ENCODE measurements around the gene NPIPA2.
"Not testable (repeated sequence)": the region's sequence is repeated elsewhere in the genome, so short reads cannot be mapped to it uniquely, and the experiment has no call there.

NPIPA2 gene

GRCh38 chr16:14742273-14743128, at the start of gene NPIPA2:
Gene NPIPA2 (plus strand): TSS chr16:14742533. CDS start chr16:14748066, 5,533 bp downstream.
- not testable (repeated sequence) for H3K9me3 ChIP-seq (ENCODE audit: control insufficient read depth, insufficient read depth, low read depth, low read length); H3K36me3 ChIP-seq (ENCODE audit: control insufficient read depth, insufficient read depth, low read length); H3K4me1 ChIP-seq (ENCODE audit: control insufficient read depth, insufficient read depth, low read length); H3K27me3 ChIP-seq (ENCODE audit: control insufficient read depth, insufficient read depth, low read length); H3K27ac ChIP-seq (ENCODE audit: low read depth, low read length); H3K4me3 ChIP-seq (ENCODE audit: low read depth, low read length); H3K9ac ChIP-seq (ENCODE audit: low read length)

GRCh38 chr16:14694129-14694528, 48.2 kb upstream of the NPIPA2 start, which contains the start of gene PLA2G10:
Gene PLA2G10 (minus strand): TSS chr16:14694308. CDS start chr16:14694229, 79 bp downstream.
- not testable (repeated sequence) for H3K9ac ChIP-seq (ENCODE audit: low read length); H3K36me3 ChIP-seq (ENCODE audit: control insufficient read depth, insufficient read depth, low read length); H3K27ac ChIP-seq (ENCODE audit: low read depth, low read length); H3K4me1 ChIP-seq (ENCODE audit: control insufficient read depth, insufficient read depth, low read length); H3K27me3 ChIP-seq (ENCODE audit: control insufficient read depth, insufficient read depth, low read length); H3K4me3 ChIP-seq (ENCODE audit: low read depth, low read length); H3K9me3 ChIP-seq (ENCODE audit: control insufficient read depth, insufficient read depth, low read depth, low read length)

GRCh38 chr16:14701859-14702258, 40.5 kb upstream of the NPIPA2 start:
- not testable (repeated sequence) for H3K4me3 ChIP-seq (ENCODE audit: low read depth, low read length); H3K9ac ChIP-seq (ENCODE audit: low read length); H3K36me3 ChIP-seq (ENCODE audit: control insufficient read depth, insufficient read depth, low read length); H3K27ac ChIP-seq (ENCODE audit: low read depth, low read length); H3K9me3 ChIP-seq (ENCODE audit: control insufficient read depth, insufficient read depth, low read depth, low read length); H3K4me1 ChIP-seq (ENCODE audit: control insufficient read depth, insufficient read depth, low read length); H3K27me3 ChIP-seq (ENCODE audit: control insufficient read depth, insufficient read depth, low read length)

- H3K4me1 ChIP-seq (ENCODE audit: control insufficient read depth, insufficient read depth, low read length); H3K27me3 ChIP-seq (ENCODE audit: control insufficient read depth, insufficient read depth, low read length); H3K9ac ChIP-seq (ENCODE audit: low read length); H3K27ac ChIP-seq (ENCODE audit: low read depth, low read length); H3K4me3 ChIP-seq (ENCODE audit: low read depth, low read length); H3K9me3 ChIP-seq (ENCODE audit: control insufficient read depth, insufficient read depth, low read depth, low read length); H3K36me3 ChIP-seq (ENCODE audit: control insufficient read depth, insufficient read depth, low read length): not testable (repeated sequence)
Observed at GRCh38 chr16:14702672-14703071, 39.7 kb upstream of the NPIPA2 start.

GRCh38 chr16:14703156-14704011, 38.9 kb upstream of the NPIPA2 start, which contains the start of gene NPIPA3:
Gene NPIPA3 (plus strand): TSS chr16:14703411. CDS start chr16:14708944, 5,533 bp downstream.
- not testable (repeated sequence) for H3K4me3 ChIP-seq (ENCODE audit: low read depth, low read length); H3K36me3 ChIP-seq (ENCODE audit: control insufficient read depth, insufficient read depth, low read length); H3K27me3 ChIP-seq (ENCODE audit: control insufficient read depth, insufficient read depth, low read length); H3K27ac ChIP-seq (ENCODE audit: low read depth, low read length); H3K9me3 ChIP-seq (ENCODE audit: control insufficient read depth, insufficient read depth, low read depth, low read length); H3K9ac ChIP-seq (ENCODE audit: low read length); H3K4me1 ChIP-seq (ENCODE audit: control insufficient read depth, insufficient read depth, low read length)

- not testable (repeated sequence) for H3K9ac ChIP-seq (ENCODE audit: low read length); H3K27ac ChIP-seq (ENCODE audit: low read depth, low read length); H3K36me3 ChIP-seq (ENCODE audit: control insufficient read depth, insufficient read depth, low read length); H3K27me3 ChIP-seq (ENCODE audit: control insufficient read depth, insufficient read depth, low read length); H3K9me3 ChIP-seq (ENCODE audit: control insufficient read depth, insufficient read depth, low read depth, low read length); H3K4me1 ChIP-seq (ENCODE audit: control insufficient read depth, insufficient read depth, low read length); H3K4me3 ChIP-seq (ENCODE audit: low read depth, low read length)
Observed at GRCh38 chr16:14733233-14733632, 9.1 kb upstream of the NPIPA2 start.

- not testable (repeated sequence) for H3K4me3 ChIP-seq (ENCODE audit: low read depth, low read length); H3K27ac ChIP-seq (ENCODE audit: low read depth, low read length); H3K27me3 ChIP-seq (ENCODE audit: control insufficient read depth, insufficient read depth, low read length); H3K9ac ChIP-seq (ENCODE audit: low read length); H3K4me1 ChIP-seq (ENCODE audit: control insufficient read depth, insufficient read depth, low read length); H3K36me3 ChIP-seq (ENCODE audit: control insufficient read depth, insufficient read depth, low read length); H3K9me3 ChIP-seq (ENCODE audit: control insufficient read depth, insufficient read depth, low read depth, low read length)
Observed at GRCh38 chr16:14740832-14741385, 1.4 kb upstream of the NPIPA2 start.

- not testable (repeated sequence) for H3K9me3 ChIP-seq (ENCODE audit: control insufficient read depth, insufficient read depth, low read depth, low read length); H3K9ac ChIP-seq (ENCODE audit: low read length); H3K27me3 ChIP-seq (ENCODE audit: control insufficient read depth, insufficient read depth, low read length); H3K27ac ChIP-seq (ENCODE audit: low read depth, low read length); H3K4me1 ChIP-seq (ENCODE audit: control insufficient read depth, insufficient read depth, low read length); H3K36me3 ChIP-seq (ENCODE audit: control insufficient read depth, insufficient read depth, low read length); H3K4me3 ChIP-seq (ENCODE audit: low read depth, low read length)
Observed at GRCh38 chr16:14741794-14742193, 539 bp upstream of the NPIPA2 start.

GRCh38 chr16:14773654-14774053, 31.3 kb downstream of the NPIPA2 start:
- H3K9ac ChIP-seq (ENCODE audit: low read length); H3K9me3 ChIP-seq (ENCODE audit: control insufficient read depth, insufficient read depth, low read depth, low read length); H3K27ac ChIP-seq (ENCODE audit: low read depth, low read length); H3K27me3 ChIP-seq (ENCODE audit: control insufficient read depth, insufficient read depth, low read length); H3K36me3 ChIP-seq (ENCODE audit: control insufficient read depth, insufficient read depth, low read length); H3K4me1 ChIP-seq (ENCODE audit: control insufficient read depth, insufficient read depth, low read length); H3K4me3 ChIP-seq (ENCODE audit: low read depth, low read length): not testable (repeated sequence)

- H3K27ac ChIP-seq (ENCODE audit: low read depth, low read length); H3K9me3 ChIP-seq (ENCODE audit: control insufficient read depth, insufficient read depth, low read depth, low read length); H3K9ac ChIP-seq (ENCODE audit: low read length); H3K4me1 ChIP-seq (ENCODE audit: control insufficient read depth, insufficient read depth, low read length); H3K27me3 ChIP-seq (ENCODE audit: control insufficient read depth, insufficient read depth, low read length); H3K4me3 ChIP-seq (ENCODE audit: low read depth, low read length); H3K36me3 ChIP-seq (ENCODE audit: control insufficient read depth, insufficient read depth, low read length): not testable (repeated sequence)
Observed at GRCh38 chr16:14775624-14776023, 33.3 kb downstream of the NPIPA2 start.

GRCh38 chr16:14776763-14777162, 34.4 kb downstream of the NPIPA2 start:
- H3K9me3 ChIP-seq (ENCODE audit: control insufficient read depth, insufficient read depth, low read depth, low read length); H3K27me3 ChIP-seq (ENCODE audit: control insufficient read depth, insufficient read depth, low read length); H3K9ac ChIP-seq (ENCODE audit: low read length); H3K4me3 ChIP-seq (ENCODE audit: low read depth, low read length); H3K4me1 ChIP-seq (ENCODE audit: control insufficient read depth, insufficient read depth, low read length); H3K27ac ChIP-seq (ENCODE audit: low read depth, low read length); H3K36me3 ChIP-seq (ENCODE audit: control insufficient read depth, insufficient read depth, low read length): not testable (repeated sequence)
